GM23338 (cell line): ENCODE data around the gene FLOT1. TPM values are rescaled to one million over a fixed set of nuclear protein-coding genes. Genes with fewer than 3 reads are reported as not detected.

Source experiments
- ATAC-seq: fragments of 200-7000 bp; cut with Tn5 transposase; 3 replicates; pipeline ENCODE4 v1.9.1; 2020
- DNase-seq: peaks from one replicate; pipeline ENCODE4 v3.0.0-alpha.2; 2015; ENCODE audit warnings: low spot score
- H2AFZ ChIP-seq: fragments of 200-600 bp; sonication (generic); 2 replicates; pipeline ENCODE4 v1.8.0; 2016; ENCODE audit warnings: antibody characterized with exemption, mild to moderate bottlenecking, moderate library complexity
- H3F3A ChIP-seq: fragments of 200-600 bp; sonication (generic); replicated peaks from 2 replicates; pipeline ENCODE4 v1.8.0; 2017; ENCODE audit warnings: antibody characterized with exemption, mixed run types, low read depth
- H3K27ac ChIP-seq: fragments of 200-600 bp; sonication (generic); 2 replicates; pipeline ENCODE4 v1.6.1; 2016; ENCODE audit warnings: low read depth
- H3K27me3 ChIP-seq: fragments of 200-600 bp; sonication (generic); 2 replicates; pipeline ENCODE4 v1.8.0; 2016; ENCODE audit warnings: mild to moderate bottlenecking, mixed run types, moderate library complexity; ENCODE audit not compliant: insufficient read depth
- H3K36me3 ChIP-seq: fragments of 200-600 bp; sonication (generic); 2 replicates; pipeline ENCODE4 v1.8.0; 2016; ENCODE audit warnings: mild to moderate bottlenecking; ENCODE audit not compliant: insufficient read depth
- H3K4me1 ChIP-seq: fragments of 200-600 bp; sonication (generic); 2 replicates; pipeline ENCODE4 v1.8.0; 2016; ENCODE audit warnings: mild to moderate bottlenecking, moderate library complexity; ENCODE audit not compliant: insufficient read depth
- H3K4me2 ChIP-seq: fragments of 200-600 bp; sonication (generic); 2 replicates; pipeline ENCODE4 v1.7.1; 2017; ENCODE audit warnings: mixed run types
- H3K4me3 ChIP-seq: fragments of 200-600 bp; sonication (generic); 2 replicates; pipeline ENCODE4 v1.6.1; 2016; ENCODE audit warnings: mixed run types
- H3K79me2 ChIP-seq: fragments of 200-600 bp; sonication (generic); replicated peaks from 2 replicates; pipeline ENCODE4 v1.8.0; 2017; ENCODE audit warnings: mild to moderate bottlenecking; ENCODE audit not compliant: insufficient read depth
- H3K9me2 ChIP-seq: fragments of 200-600 bp; sonication (generic); 2 replicates; pipeline ENCODE4 v1.8.0; 2017; ENCODE audit not compliant: insufficient read depth
- H4K20me1 ChIP-seq: fragments of 200-600 bp; sonication (generic); replicated peaks from 2 replicates; pipeline ENCODE4 v1.8.0; 2017; ENCODE audit warnings: mild to moderate bottlenecking; ENCODE audit not compliant: insufficient read depth
- H3K27ac Mint-ChIP-seq: 2 replicates; pipeline ENCODE4 v1.8.0; 2020; ENCODE audit warnings: inconsistent platforms, mild to moderate bottlenecking, moderate library complexity, mixed read lengths
- H3K27me3 Mint-ChIP-seq: 3 replicates; pipeline ENCODE4 v1.8.0; 2022; ENCODE audit warnings: low read depth, mild to moderate bottlenecking, moderate library complexity, mixed read lengths, inconsistent platforms; ENCODE audit not compliant: insufficient read depth, poor library complexity
- H3K36me3 Mint-ChIP-seq: 3 replicates; pipeline ENCODE4 v1.8.0; 2021; ENCODE audit warnings: low read depth, mild to moderate bottlenecking, inconsistent platforms, moderate library complexity, mixed read lengths
- H3K4me1 Mint-ChIP-seq: 3 replicates; pipeline ENCODE4 v1.8.0; 2020; ENCODE audit warnings: mild to moderate bottlenecking, inconsistent platforms, mixed read lengths
- H3K4me3 Mint-ChIP-seq: 3 replicates; pipeline ENCODE4 v1.8.0; 2021; ENCODE audit warnings: moderate library complexity, mild to moderate bottlenecking, inconsistent platforms, mixed read lengths
- H3K9me3 Mint-ChIP-seq: 3 replicates; pipeline ENCODE4 v1.8.0; 2020; ENCODE audit warnings: moderate library complexity, mild to moderate bottlenecking, inconsistent platforms, mixed read lengths
- CREB1 ChIP-seq: fragments of 250-450 bp; sonication (Bioruptor Pico); IDR thresholded peaks from 2 replicates; pipeline ENCODE4 v1.5.0; 2020; ENCODE audit warnings: low read depth, mild to moderate bottlenecking, moderate library complexity
- EZH2 ChIP-seq: fragments of 200-600 bp; sonication (generic); IDR thresholded peaks from one replicate; pipeline ENCODE4 v1.8.0; 2017; ENCODE audit warnings: antibody characterized with exemption, mild to moderate bottlenecking, low read depth; ENCODE audit not compliant: unreplicated experiment
- EZH2phosphoT487 ChIP-seq: fragments of 200-600 bp; sonication (generic); IDR thresholded peaks from one replicate; pipeline ENCODE4 v1.8.1; 2018; ENCODE audit warnings: antibody characterized with exemption; ENCODE audit not compliant: unreplicated experiment
- JUNB ChIP-seq: IDR thresholded peaks from one replicate; pipeline ENCODE4 v1.6.1; 2016; ENCODE audit warnings: antibody characterized with exemption; ENCODE audit not compliant: unreplicated experiment
- NANOG ChIP-seq: IDR thresholded peaks from 2 replicates; pipeline ENCODE4 v1.6.1; 2016; ENCODE audit warnings: antibody characterized with exemption, borderline replicate concordance
- POLR2AphosphoS5 ChIP-seq: IDR thresholded peaks from 2 replicates; pipeline ENCODE4 v1.6.1; 2016; ENCODE audit warnings: antibody characterized with exemption, low read depth
- STAT1 ChIP-seq: IDR thresholded peaks from one replicate; pipeline ENCODE4 v1.6.1; 2016; ENCODE audit warnings: antibody characterized with exemption; ENCODE audit not compliant: unreplicated experiment
- ZNF114 ChIP-seq: fragments of 250-450 bp; sonication (Bioruptor Pico); IDR thresholded peaks from 2 replicates; pipeline ENCODE4 v1.5.0; 2020; ENCODE audit warnings: mild to moderate bottlenecking, moderate library complexity
- ZNF331 ChIP-seq: fragments of 250-450 bp; sonication (Bioruptor Pico); IDR thresholded peaks from 2 replicates; pipeline ENCODE4 v1.5.0; 2020; ENCODE audit warnings: low read depth, mild to moderate bottlenecking, moderate library complexity
- polyA plus RNA-seq: library from polyadenylated mRNA; unstranded; fragments of >200 nt; fragmentation: Nextera tagmentation; extraction: Ambion mirVana; gene quantifications from 2 replicates; pipeline ENCODE4 v1.2.1, GENCODE V29; 2016
- total RNA-seq: library from RNA; depleted of rRNA; stranded (reverse); fragments of >200 nt; shearing (Covaris generic); gene quantifications from 2 replicates; pipeline ENCODE4 v1.2.3, GENCODE V29; 2014
- TF ChIP-seq, protein P1 (sequence below): IDR thresholded peaks from one replicate; pipeline ENCODE4 v1.6.1; 2018; ENCODE audit warnings: antibody characterized with exemption; ENCODE audit not compliant: unreplicated experiment
- TF ChIP-seq, protein P2 (sequence below): fragments of 250-450 bp; sonication (Bioruptor Pico); IDR thresholded peaks from 2 replicates; pipeline ENCODE4 v1.5.0; 2020; ENCODE audit warnings: mild to moderate bottlenecking, moderate library complexity
- TF ChIP-seq, protein P3 (sequence below), 2 experiments: fragments of 200-600 bp in 1 of 2; sonication (generic) in 1 of 2; conservative IDR thresholded peaks; 2 replicates each; pipeline versions ENCODE4 v1.5.1 to v1.6.1; 2016 to 2017; ENCODE audit warnings: antibody characterized with exemption in 2 of 2, low read depth in 2 of 2, mild to moderate bottlenecking in 2 of 2, moderate library complexity in 1 of 2
- TF ChIP-seq, protein P4 (sequence below): IDR thresholded peaks from 2 replicates; pipeline ENCODE4 v1.6.1; 2016; ENCODE audit warnings: antibody characterized with exemption

The FLOT1 gene
- total and polyA plus RNA-seq, 2 experiments from 2014 or later = 72.2 to 94.5 TPM

DNA sequence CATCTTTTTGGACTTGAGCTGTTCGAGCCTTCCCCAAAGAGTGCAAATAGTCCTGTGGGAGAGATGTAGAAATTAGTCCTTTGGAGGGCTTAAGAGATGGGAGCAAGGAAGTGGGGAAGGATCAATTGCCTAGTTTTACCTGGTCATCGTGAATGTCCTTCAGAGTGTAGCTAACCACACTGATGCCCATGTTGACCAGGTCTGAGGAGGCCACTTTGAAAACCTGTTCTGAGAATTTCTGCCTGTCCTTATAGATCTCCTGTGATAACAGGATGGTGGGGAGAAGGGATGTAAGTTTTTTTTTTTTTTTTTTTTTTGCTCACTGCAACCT is 2.0 kb downstream of the FLOT1 start:
- Histone ChIP-seq H2AFZ (no peak overlapping the region), H3F3A (peaks cover 34% of the 10 kb centered on the region), H4K20me1 (peaks cover 18% of the 10 kb centered on the region), H3K79me2 (peaks cover 20% of the 10 kb centered on the region), H3K27ac (no peak overlapping the region), H3K4me3 (no peak overlapping the region), H3K9me2 (no peaks in the 10 kb centered on the region), H3K4me1 (peaks cover 19% of the 10 kb centered on the region), H3K36me3 (peaks cover 31% of the 10 kb centered on the region), H3K27me3 (peaks cover 8% of the 10 kb centered on the region), H3K4me2 (no peak overlapping the region)
- ATAC-seq = no peak
- Mint-ChIP-seq H3K27ac (no peak overlapping the region; the same call in 1 of the 2 replicates), H3K4me3 (peak overlapping the region; percentile 92), H3K27me3 (peaks cover 28% of the 10 kb centered on the region), H3K36me3 (peaks cover 63% of the 10 kb centered on the region), H3K9me3 (no peaks in the 10 kb centered on the region; the same call in 2 of the 3 replicates), H3K4me1 (peaks cover 23% of the 10 kb centered on the region)
- TF ChIP-seq, protein P1, sequence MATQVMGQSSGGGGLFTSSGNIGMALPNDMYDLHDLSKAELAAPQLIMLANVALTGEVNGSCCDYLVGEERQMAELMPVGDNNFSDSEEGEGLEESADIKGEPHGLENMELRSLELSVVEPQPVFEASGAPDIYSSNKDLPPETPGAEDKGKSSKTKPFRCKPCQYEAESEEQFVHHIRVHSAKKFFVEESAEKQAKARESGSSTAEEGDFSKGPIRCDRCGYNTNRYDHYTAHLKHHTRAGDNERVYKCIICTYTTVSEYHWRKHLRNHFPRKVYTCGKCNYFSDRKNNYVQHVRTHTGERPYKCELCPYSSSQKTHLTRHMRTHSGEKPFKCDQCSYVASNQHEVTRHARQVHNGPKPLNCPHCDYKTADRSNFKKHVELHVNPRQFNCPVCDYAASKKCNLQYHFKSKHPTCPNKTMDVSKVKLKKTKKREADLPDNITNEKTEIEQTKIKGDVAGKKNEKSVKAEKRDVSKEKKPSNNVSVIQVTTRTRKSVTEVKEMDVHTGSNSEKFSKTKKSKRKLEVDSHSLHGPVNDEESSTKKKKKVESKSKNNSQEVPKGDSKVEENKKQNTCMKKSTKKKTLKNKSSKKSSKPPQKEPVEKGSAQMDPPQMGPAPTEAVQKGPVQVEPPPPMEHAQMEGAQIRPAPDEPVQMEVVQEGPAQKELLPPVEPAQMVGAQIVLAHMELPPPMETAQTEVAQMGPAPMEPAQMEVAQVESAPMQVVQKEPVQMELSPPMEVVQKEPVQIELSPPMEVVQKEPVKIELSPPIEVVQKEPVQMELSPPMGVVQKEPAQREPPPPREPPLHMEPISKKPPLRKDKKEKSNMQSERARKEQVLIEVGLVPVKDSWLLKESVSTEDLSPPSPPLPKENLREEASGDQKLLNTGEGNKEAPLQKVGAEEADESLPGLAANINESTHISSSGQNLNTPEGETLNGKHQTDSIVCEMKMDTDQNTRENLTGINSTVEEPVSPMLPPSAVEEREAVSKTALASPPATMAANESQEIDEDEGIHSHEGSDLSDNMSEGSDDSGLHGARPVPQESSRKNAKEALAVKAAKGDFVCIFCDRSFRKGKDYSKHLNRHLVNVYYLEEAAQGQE = no peak
- TF ChIP-seq, protein P2, sequence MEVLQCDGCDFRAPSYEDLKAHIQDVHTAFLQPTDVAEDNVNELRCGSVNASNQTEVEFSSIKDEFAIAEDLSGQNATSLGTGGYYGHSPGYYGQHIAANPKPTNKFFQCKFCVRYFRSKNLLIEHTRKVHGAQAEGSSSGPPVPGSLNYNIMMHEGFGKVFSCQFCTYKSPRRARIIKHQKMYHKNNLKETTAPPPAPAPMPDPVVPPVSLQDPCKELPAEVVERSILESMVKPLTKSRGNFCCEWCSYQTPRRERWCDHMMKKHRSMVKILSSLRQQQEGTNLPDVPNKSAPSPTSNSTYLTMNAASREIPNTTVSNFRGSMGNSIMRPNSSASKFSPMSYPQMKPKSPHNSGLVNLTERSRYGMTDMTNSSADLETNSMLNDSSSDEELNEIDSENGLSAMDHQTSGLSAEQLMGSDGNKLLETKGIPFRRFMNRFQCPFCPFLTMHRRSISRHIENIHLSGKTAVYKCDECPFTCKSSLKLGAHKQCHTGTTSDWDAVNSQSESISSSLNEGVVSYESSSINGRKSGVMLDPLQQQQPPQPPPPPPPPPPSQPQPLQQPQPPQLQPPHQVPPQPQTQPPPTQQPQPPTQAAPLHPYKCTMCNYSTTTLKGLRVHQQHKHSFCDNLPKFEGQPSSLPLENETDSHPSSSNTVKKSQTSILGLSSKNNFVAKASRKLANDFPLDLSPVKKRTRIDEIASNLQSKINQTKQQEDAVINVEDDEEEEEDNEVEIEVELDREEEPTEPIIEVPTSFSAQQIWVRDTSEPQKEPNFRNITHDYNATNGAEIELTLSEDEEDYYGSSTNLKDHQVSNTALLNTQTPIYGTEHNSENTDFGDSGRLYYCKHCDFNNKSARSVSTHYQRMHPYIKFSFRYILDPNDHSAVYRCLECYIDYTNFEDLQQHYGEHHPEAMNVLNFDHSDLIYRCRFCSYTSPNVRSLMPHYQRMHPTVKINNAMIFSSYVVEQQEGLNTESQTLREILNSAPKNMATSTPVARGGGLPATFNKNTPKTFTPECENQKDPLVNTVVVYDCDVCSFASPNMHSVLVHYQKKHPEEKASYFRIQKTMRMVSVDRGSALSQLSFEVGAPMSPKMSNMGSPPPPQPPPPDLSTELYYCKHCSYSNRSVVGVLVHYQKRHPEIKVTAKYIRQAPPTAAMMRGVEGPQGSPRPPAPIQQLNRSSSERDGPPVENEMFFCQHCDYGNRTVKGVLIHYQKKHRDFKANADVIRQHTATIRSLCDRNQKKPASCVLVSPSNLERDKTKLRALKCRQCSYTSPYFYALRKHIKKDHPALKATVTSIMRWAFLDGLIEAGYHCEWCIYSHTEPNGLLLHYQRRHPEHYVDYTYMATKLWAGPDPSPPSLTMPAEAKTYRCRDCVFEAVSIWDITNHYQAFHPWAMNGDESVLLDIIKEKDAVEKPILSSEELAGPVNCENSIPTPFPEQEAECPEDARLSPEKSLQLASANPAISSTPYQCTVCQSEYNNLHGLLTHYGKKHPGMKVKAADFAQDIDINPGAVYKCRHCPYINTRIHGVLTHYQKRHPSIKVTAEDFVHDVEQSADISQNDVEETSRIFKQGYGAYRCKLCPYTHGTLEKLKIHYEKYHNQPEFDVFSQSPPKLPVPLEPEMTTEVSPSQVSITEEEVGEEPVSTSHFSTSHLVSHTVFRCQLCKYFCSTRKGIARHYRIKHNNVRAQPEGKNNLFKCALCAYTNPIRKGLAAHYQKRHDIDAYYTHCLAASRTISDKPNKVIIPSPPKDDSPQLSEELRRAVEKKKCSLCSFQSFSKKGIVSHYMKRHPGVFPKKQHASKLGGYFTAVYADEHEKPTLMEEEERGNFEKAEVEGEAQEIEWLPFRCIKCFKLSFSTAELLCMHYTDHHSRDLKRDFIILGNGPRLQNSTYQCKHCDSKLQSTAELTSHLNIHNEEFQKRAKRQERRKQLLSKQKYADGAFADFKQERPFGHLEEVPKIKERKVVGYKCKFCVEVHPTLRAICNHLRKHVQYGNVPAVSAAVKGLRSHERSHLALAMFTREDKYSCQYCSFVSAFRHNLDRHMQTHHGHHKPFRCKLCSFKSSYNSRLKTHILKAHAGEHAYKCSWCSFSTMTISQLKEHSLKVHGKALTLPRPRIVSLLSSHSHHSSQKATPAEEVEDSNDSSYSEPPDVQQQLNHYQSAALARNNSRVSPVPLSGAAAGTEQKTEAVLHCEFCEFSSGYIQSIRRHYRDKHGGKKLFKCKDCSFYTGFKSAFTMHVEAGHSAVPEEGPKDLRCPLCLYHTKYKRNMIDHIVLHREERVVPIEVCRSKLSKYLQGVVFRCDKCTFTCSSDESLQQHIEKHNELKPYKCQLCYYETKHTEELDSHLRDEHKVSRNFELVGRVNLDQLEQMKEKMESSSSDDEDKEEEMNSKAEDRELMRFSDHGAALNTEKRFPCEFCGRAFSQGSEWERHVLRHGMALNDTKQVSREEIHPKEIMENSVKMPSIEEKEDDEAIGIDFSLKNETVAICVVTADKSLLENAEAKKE (CRISPR knock-in tag) = no peak
- TF ChIP-seq ZNF331 (CRISPR knock-in tag) = no peak
- TF ChIP-seq NANOG = no peak
- TF ChIP-seq, protein P3, sequence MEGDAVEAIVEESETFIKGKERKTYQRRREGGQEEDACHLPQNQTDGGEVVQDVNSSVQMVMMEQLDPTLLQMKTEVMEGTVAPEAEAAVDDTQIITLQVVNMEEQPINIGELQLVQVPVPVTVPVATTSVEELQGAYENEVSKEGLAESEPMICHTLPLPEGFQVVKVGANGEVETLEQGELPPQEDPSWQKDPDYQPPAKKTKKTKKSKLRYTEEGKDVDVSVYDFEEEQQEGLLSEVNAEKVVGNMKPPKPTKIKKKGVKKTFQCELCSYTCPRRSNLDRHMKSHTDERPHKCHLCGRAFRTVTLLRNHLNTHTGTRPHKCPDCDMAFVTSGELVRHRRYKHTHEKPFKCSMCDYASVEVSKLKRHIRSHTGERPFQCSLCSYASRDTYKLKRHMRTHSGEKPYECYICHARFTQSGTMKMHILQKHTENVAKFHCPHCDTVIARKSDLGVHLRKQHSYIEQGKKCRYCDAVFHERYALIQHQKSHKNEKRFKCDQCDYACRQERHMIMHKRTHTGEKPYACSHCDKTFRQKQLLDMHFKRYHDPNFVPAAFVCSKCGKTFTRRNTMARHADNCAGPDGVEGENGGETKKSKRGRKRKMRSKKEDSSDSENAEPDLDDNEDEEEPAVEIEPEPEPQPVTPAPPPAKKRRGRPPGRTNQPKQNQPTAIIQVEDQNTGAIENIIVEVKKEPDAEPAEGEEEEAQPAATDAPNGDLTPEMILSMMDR (conservative IDR thresholded peaks at IDR 0.05; ENCODE audit: low read depth in 2 of 2) = no peak
- no peak for TF ChIP-seq ZNF114
- TF ChIP-seq EZH2 = no peak
- TF ChIP-seq, protein P4, sequence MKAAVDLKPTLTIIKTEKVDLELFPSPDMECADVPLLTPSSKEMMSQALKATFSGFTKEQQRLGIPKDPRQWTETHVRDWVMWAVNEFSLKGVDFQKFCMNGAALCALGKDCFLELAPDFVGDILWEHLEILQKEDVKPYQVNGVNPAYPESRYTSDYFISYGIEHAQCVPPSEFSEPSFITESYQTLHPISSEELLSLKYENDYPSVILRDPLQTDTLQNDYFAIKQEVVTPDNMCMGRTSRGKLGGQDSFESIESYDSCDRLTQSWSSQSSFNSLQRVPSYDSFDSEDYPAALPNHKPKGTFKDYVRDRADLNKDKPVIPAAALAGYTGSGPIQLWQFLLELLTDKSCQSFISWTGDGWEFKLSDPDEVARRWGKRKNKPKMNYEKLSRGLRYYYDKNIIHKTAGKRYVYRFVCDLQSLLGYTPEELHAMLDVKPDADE = no peak
- TF ChIP-seq EZH2phosphoT487 = no peak
- TF ChIP-seq CREB1 = no peak
- no peak for TF ChIP-seq JUNB
- TF ChIP-seq STAT1 = no peak
- TF ChIP-seq POLR2AphosphoS5 = no peak
- DNase-seq = no peak
